ENCODE measurements around the gene FANCC.

The FANCC gene

GRCh38 chr9:95128177-95128524 lies 189.4 kb downstream of the FANCC start:
- WGBS (ENCODE audit: insufficient coverage, insufficient read length) = no CpG with 5 or more reads among the region's 4 CpGs
- Histone ChIP-seq H3K27me3 (ENCODE audit: control insufficient read depth, insufficient read depth, low read length) (no peaks in the 10 kb centered on the region), H3K9me3 (ENCODE audit: control insufficient read depth, insufficient read depth, low read length) (no peaks in the 10 kb centered on the region), H3K4me1 (ENCODE audit: control insufficient read depth, insufficient read depth, low read length) (no peaks in the 10 kb centered on the region; the same call in 1 of the 2 replicates), H3K4me3 (ENCODE audit: low read length) (no peak overlapping the region), H3K27ac (ENCODE audit: low read length) (no peak overlapping the region), H3K36me3 (ENCODE audit: control insufficient read depth, insufficient read depth, low read length) (no peaks in the 10 kb centered on the region)
- DNase-seq (ENCODE audit: low read depth, low spot score) = no peak

GRCh38 chr9:95127249-95128176 lies 190.0 kb downstream of the FANCC start:
- Histone ChIP-seq H3K27ac (ENCODE audit: low read length) (no peak overlapping the region), H3K4me3 (ENCODE audit: low read length) (peak overlapping the region; percentile 39; the same call in 1 of the 2 replicates), H3K4me1 (ENCODE audit: control insufficient read depth, insufficient read depth, low read length) (no peaks in the 10 kb centered on the region; the same call in 1 of the 2 replicates), H3K36me3 (ENCODE audit: control insufficient read depth, insufficient read depth, low read length) (no peaks in the 10 kb centered on the region), H3K27me3 (ENCODE audit: control insufficient read depth, insufficient read depth, low read length) (no peaks in the 10 kb centered on the region), H3K9me3 (ENCODE audit: control insufficient read depth, insufficient read depth, low read length) (no peaks in the 10 kb centered on the region)
- DNase-seq (ENCODE audit: low read depth, low spot score) = peak; percentile 58
- WGBS (ENCODE audit: insufficient coverage, insufficient read length) = no CpG with 5 or more reads among the region's 35 CpGs

GRCh38 chr9:95126739-95127138 lies 190.8 kb downstream of the FANCC start:
- no peak for DNase-seq (ENCODE audit: low read depth, low spot score)
- no CpG with 5 or more reads among the region's 9 CpGs for WGBS (ENCODE audit: insufficient coverage, insufficient read length)

GRCh38 chr9:95125652-95126051 lies 191.9 kb downstream of the FANCC start:
- no CpG with 5 or more reads among the region's 3 CpGs for WGBS (ENCODE audit: insufficient coverage, insufficient read length)
- H3K4me3 ChIP-seq (ENCODE audit: low read length) = no peak overlapping the region
- H3K4me1 ChIP-seq (ENCODE audit: control insufficient read depth, insufficient read depth, low read length) = no peaks in the 10 kb centered on the region; the same call in 1 of the 2 replicates
- no peaks in the 10 kb centered on the region for H3K27me3 ChIP-seq (ENCODE audit: control insufficient read depth, insufficient read depth, low read length)
- no peak overlapping the region for H3K27ac ChIP-seq (ENCODE audit: low read length)
- no peaks in the 10 kb centered on the region for H3K36me3 ChIP-seq (ENCODE audit: control insufficient read depth, insufficient read depth, low read length)
- no peaks in the 10 kb centered on the region for H3K9me3 ChIP-seq (ENCODE audit: control insufficient read depth, insufficient read depth, low read length)
- DNase-seq (ENCODE audit: low read depth, low spot score) = no peak

More at GRCh38 chr9:95126739-95127138, 190.8 kb downstream of the FANCC start:
- Histone ChIP-seq H3K27me3 (ENCODE audit: control insufficient read depth, insufficient read depth, low read length) (no peaks in the 10 kb centered on the region), H3K9me3 (ENCODE audit: control insufficient read depth, insufficient read depth, low read length) (no peaks in the 10 kb centered on the region), H3K4me3 (ENCODE audit: low read length) (no peak overlapping the region), H3K27ac (ENCODE audit: low read length) (no peak overlapping the region), H3K4me1 (ENCODE audit: control insufficient read depth, insufficient read depth, low read length) (no peaks in the 10 kb centered on the region; the same call in 1 of the 2 replicates), H3K36me3 (ENCODE audit: control insufficient read depth, insufficient read depth, low read length) (no peaks in the 10 kb centered on the region)

GRCh38 chr9:95124582-95125367 lies 192.7 kb downstream of the FANCC start:
- Histone ChIP-seq H3K9me3 (ENCODE audit: control insufficient read depth, insufficient read depth, low read length) (no peaks in the 10 kb centered on the region), H3K27ac (ENCODE audit: low read length) (no peak overlapping the region), H3K4me3 (ENCODE audit: low read length) (no peak overlapping the region), H3K4me1 (ENCODE audit: control insufficient read depth, insufficient read depth, low read length) (no peaks in the 10 kb centered on the region; the same call in 1 of the 2 replicates), H3K36me3 (ENCODE audit: control insufficient read depth, insufficient read depth, low read length) (no peaks in the 10 kb centered on the region), H3K27me3 (ENCODE audit: control insufficient read depth, insufficient read depth, low read length) (no peaks in the 10 kb centered on the region)
- WGBS (ENCODE audit: insufficient coverage, insufficient read length) = no CpG with 5 or more reads among the region's 9 CpGs
- no peak for DNase-seq (ENCODE audit: low read depth, low spot score)

- H3K36me3 ChIP-seq (ENCODE audit: control insufficient read depth, insufficient read depth, low read length) = no peaks in the 10 kb centered on the region
- DNase-seq (ENCODE audit: low read depth, low spot score) = no peak
- H3K4me1 ChIP-seq (ENCODE audit: control insufficient read depth, insufficient read depth, low read length) = no peaks in the 10 kb centered on the region
- no peaks in the 10 kb centered on the region for H3K9me3 ChIP-seq (ENCODE audit: control insufficient read depth, insufficient read depth, low read length)
- no peak overlapping the region for H3K4me3 ChIP-seq (ENCODE audit: low read length)
- H3K27me3 ChIP-seq (ENCODE audit: control insufficient read depth, insufficient read depth, low read length) = no peaks in the 10 kb centered on the region
- H3K27ac ChIP-seq (ENCODE audit: low read length) = no peak overlapping the region
Observed at GRCh38 chr9:95120781-95121370, 196.6 kb downstream of the FANCC start.

GRCh38 chr9:95118596-95118995 lies 198.9 kb downstream of the FANCC start:
- Histone ChIP-seq H3K4me1 (ENCODE audit: control insufficient read depth, insufficient read depth, low read length) (no peaks in the 10 kb centered on the region), H3K36me3 (ENCODE audit: control insufficient read depth, insufficient read depth, low read length) (no peaks in the 10 kb centered on the region), H3K4me3 (ENCODE audit: low read length) (no peak overlapping the region), H3K27me3 (ENCODE audit: control insufficient read depth, insufficient read depth, low read length) (no peaks in the 10 kb centered on the region), H3K27ac (ENCODE audit: low read length) (no peak overlapping the region), H3K9me3 (ENCODE audit: control insufficient read depth, insufficient read depth, low read length) (no peaks in the 10 kb centered on the region)
- DNase-seq (ENCODE audit: low read depth, low spot score) = no peak
- no CpG with 5 or more reads among the region's 4 CpGs for WGBS (ENCODE audit: insufficient coverage, insufficient read length)

GRCh38 chr9:95116808-95117204 lies 200.7 kb downstream of the FANCC start:
- Histone ChIP-seq H3K27ac (ENCODE audit: low read length) (no peak overlapping the region), H3K9me3 (ENCODE audit: control insufficient read depth, insufficient read depth, low read length) (no peaks in the 10 kb centered on the region), H3K4me1 (ENCODE audit: control insufficient read depth, insufficient read depth, low read length) (no peaks in the 10 kb centered on the region), H3K4me3 (ENCODE audit: low read length) (no peak overlapping the region), H3K27me3 (ENCODE audit: control insufficient read depth, insufficient read depth, low read length) (no peaks in the 10 kb centered on the region), H3K36me3 (ENCODE audit: control insufficient read depth, insufficient read depth, low read length) (no peaks in the 10 kb centered on the region)
- no peak for DNase-seq (ENCODE audit: low read depth, low spot score)
- WGBS (ENCODE audit: insufficient coverage, insufficient read length) = no CpG with 5 or more reads among the region's 1 CpG

GRCh38 chr9:95116002-95116807 lies 201.3 kb downstream of the FANCC start:
- no CpG with 5 or more reads among the region's 11 CpGs for WGBS (ENCODE audit: insufficient coverage, insufficient read length)
- H3K27me3 ChIP-seq (ENCODE audit: control insufficient read depth, insufficient read depth, low read length) = no peaks in the 10 kb centered on the region
- no peaks in the 10 kb centered on the region for H3K9me3 ChIP-seq (ENCODE audit: control insufficient read depth, insufficient read depth, low read length)
- H3K27ac ChIP-seq (ENCODE audit: low read length) = no peak overlapping the region
- no peaks in the 10 kb centered on the region for H3K4me1 ChIP-seq (ENCODE audit: control insufficient read depth, insufficient read depth, low read length)
- no peak for DNase-seq (ENCODE audit: low read depth, low spot score)
- no peak overlapping the region for H3K4me3 ChIP-seq (ENCODE audit: low read length)
- no peaks in the 10 kb centered on the region for H3K36me3 ChIP-seq (ENCODE audit: control insufficient read depth, insufficient read depth, low read length)

GRCh38 chr9:95115104-95115503 lies 202.4 kb downstream of the FANCC start:
- DNase-seq (ENCODE audit: low read depth, low spot score) = no peak
- Histone ChIP-seq H3K4me1 (ENCODE audit: control insufficient read depth, insufficient read depth, low read length) (no peaks in the 10 kb centered on the region), H3K4me3 (ENCODE audit: low read length) (no peak overlapping the region), H3K36me3 (ENCODE audit: control insufficient read depth, insufficient read depth, low read length) (no peaks in the 10 kb centered on the region), H3K27me3 (ENCODE audit: control insufficient read depth, insufficient read depth, low read length) (no peaks in the 10 kb centered on the region), H3K9me3 (ENCODE audit: control insufficient read depth, insufficient read depth, low read length) (no peaks in the 10 kb centered on the region), H3K27ac (ENCODE audit: low read length) (no peak overlapping the region)
- no CpG with 5 or more reads among the region's 6 CpGs for WGBS (ENCODE audit: insufficient coverage, insufficient read length)
